ENCODE results near the gene WDR59.
"Not testable (repeated sequence)": the region's sequence is repeated elsewhere in the genome, so short reads cannot be mapped to it uniquely, and the experiment has no call there.

Gene WDR59

DNA sequence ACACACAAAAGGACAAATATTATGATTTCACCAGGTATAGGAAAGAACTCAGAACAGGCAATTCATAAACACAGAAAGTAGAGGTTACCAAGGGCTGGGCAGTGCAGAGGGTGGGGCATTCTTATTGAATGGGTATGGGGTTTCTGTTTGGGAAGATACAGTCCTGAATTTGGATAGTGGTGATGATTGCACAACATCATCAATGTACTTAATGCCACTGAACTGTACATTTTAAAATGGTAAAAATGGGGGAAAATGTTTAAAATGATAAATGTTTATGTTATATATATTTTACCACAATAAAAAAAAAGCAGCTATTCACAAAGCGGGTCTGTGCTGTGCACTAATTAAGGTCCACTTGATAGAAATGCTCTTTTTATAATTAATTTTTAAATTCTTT is 137.7 kb downstream of the WDR59 start:
- Histone ChIP-seq H3K36me3 (ENCODE audit: control insufficient read depth in 1 of 2, insufficient read depth in 2 of 2, low read length in 2 of 2) (no peaks in the 10 kb centered on the region), H3K79me1 (ENCODE audit: low read length) (peaks cover 3% of the 10 kb centered on the region), H3K4ac (ENCODE audit: low read depth, low read length) (no peak overlapping the region), H3K27ac (ENCODE audit: low read depth, low read length) (no peak overlapping the region), H3K27me3 (ENCODE audit: insufficient read depth, low read length) (no peaks in the 10 kb centered on the region), H3K9me3 (ENCODE audit: insufficient read depth, low read depth, low read length) (no peaks in the 10 kb centered on the region), H3K9ac (ENCODE audit: low read length) (no peak overlapping the region), H3K4me1 (ENCODE audit: control insufficient read depth in 1 of 2, insufficient read depth in 2 of 2, low read length in 2 of 2) (peaks cover 0 to 7% of the 10 kb centered on the region in 2 experiments), H2AK5ac (ENCODE audit: low read length) (no peak overlapping the region), H3K14ac (ENCODE audit: low read length) (no peak overlapping the region), H2BK5ac (ENCODE audit: low read depth, low read length, poor library complexity) (no peak overlapping the region), H4K12ac (ENCODE audit: low read depth, low read length) (no peak overlapping the region), H3K4me2 (ENCODE audit: low read length) (no peak overlapping the region), H2AFZ (ENCODE audit: insufficient read depth, low read length, poor library complexity) (no peak overlapping the region), H4K91ac (ENCODE audit: low read depth, low read length) (no peak overlapping the region), H3K4me3 (ENCODE audit: low read depth, low read length) (no peak overlapping the region), H3K79me2 (ENCODE audit: control insufficient read depth, insufficient read depth, low read length, poor library complexity) (no peaks in the 10 kb centered on the region), H2BK12ac (ENCODE audit: low read length) (no peak overlapping the region), H3K23ac (ENCODE audit: low read length) (no peak overlapping the region), H2BK120ac (ENCODE audit: insufficient read depth, low read length, poor library complexity) (no peak overlapping the region), H3K18ac (ENCODE audit: low read length) (no peak overlapping the region), H4K8ac (ENCODE audit: low read depth, low read length) (no peak overlapping the region)
- DNase-seq, result no peak
- WGBS (ENCODE audit: extremely low coverage, insufficient coverage, insufficient read length), result no CpG with 5 or more reads among the region's 1 CpG

DNA sequence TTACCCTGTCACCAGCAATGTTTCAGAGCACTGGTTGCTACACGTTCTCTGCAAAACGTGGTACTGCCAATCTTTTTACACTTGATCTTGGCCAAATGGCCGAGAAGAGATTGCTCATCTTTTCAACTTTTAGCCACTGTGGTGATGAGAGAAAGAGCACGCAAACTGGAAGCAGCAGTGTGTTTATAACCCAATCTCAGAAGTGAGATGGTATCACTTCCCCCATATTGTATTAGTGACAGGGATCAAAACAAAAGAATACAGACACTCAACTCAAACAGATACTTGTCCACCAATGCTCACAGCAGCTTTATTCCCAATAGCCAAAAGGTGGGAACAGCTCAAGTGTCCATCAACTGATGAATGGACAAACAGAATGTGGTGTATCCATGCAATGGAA is 138.2 kb downstream of the WDR59 start:
- H3K79me1 ChIP-seq (ENCODE audit: low read length), result peaks cover 3% of the 10 kb centered on the region
- no peak overlapping the region for H3K18ac ChIP-seq (ENCODE audit: low read length)
- H4K8ac ChIP-seq (ENCODE audit: low read depth, low read length), result no peak overlapping the region
- H3K79me2 ChIP-seq (ENCODE audit: control insufficient read depth, insufficient read depth, low read length, poor library complexity), result no peaks in the 10 kb centered on the region
- no peak overlapping the region for H2AK5ac ChIP-seq (ENCODE audit: low read length)
- H2BK5ac ChIP-seq (ENCODE audit: low read depth, low read length, poor library complexity), result no peak overlapping the region
- H3K9me3 ChIP-seq (ENCODE audit: insufficient read depth, low read depth, low read length), result no peaks in the 10 kb centered on the region
- no peak overlapping the region for H3K27ac ChIP-seq (ENCODE audit: low read depth, low read length)
- H2AFZ ChIP-seq (ENCODE audit: insufficient read depth, low read length, poor library complexity), result no peak overlapping the region
- WGBS (ENCODE audit: extremely low coverage, insufficient coverage, insufficient read length), result no CpG with 5 or more reads among the region's 4 CpGs
- no peak overlapping the region for H3K23ac ChIP-seq (ENCODE audit: low read length)
- no peak for DNase-seq
- H2BK120ac ChIP-seq (ENCODE audit: insufficient read depth, low read length, poor library complexity), result no peak overlapping the region
- H3K27me3 ChIP-seq (ENCODE audit: insufficient read depth, low read length), result no peaks in the 10 kb centered on the region
- H2BK12ac ChIP-seq (ENCODE audit: low read length), result no peak overlapping the region
- H3K4me3 ChIP-seq (ENCODE audit: low read depth, low read length), result no peak overlapping the region
- no peak overlapping the region for H4K91ac ChIP-seq (ENCODE audit: low read depth, low read length)
- H3K4ac ChIP-seq (ENCODE audit: low read depth, low read length), result no peak overlapping the region
- H3K4me1 ChIP-seq (ENCODE audit: control insufficient read depth in 1 of 2, insufficient read depth in 2 of 2, low read length in 2 of 2), result peaks cover 0 to 7% of the 10 kb centered on the region in 2 experiments
- H3K14ac ChIP-seq (ENCODE audit: low read length), result no peak overlapping the region
- no peak overlapping the region for H4K12ac ChIP-seq (ENCODE audit: low read depth, low read length)
- H3K36me3 ChIP-seq (ENCODE audit: control insufficient read depth in 1 of 2, insufficient read depth in 2 of 2, low read length in 2 of 2), result no peaks in the 10 kb centered on the region
- H3K4me2 ChIP-seq (ENCODE audit: low read length), result no peak overlapping the region
- no peak overlapping the region for H3K9ac ChIP-seq (ENCODE audit: low read length)

- Histone ChIP-seq H2BK12ac (ENCODE audit: low read length) (no peak overlapping the region), H3K79me1 (ENCODE audit: low read length) (peaks cover 3% of the 10 kb centered on the region), H3K4me1 (ENCODE audit: control insufficient read depth in 1 of 2, insufficient read depth in 2 of 2, low read length in 2 of 2) (peaks cover 0 to 7% of the 10 kb centered on the region in 2 experiments), H3K9ac (ENCODE audit: low read length) (no peak overlapping the region), H3K23ac (ENCODE audit: low read length) (no peak overlapping the region), H3K36me3 (ENCODE audit: control insufficient read depth in 1 of 2, insufficient read depth in 2 of 2, low read length in 2 of 2) (no peaks in the 10 kb centered on the region), H2AFZ (ENCODE audit: insufficient read depth, low read length, poor library complexity) (no peak overlapping the region), H3K9me3 (ENCODE audit: insufficient read depth, low read depth, low read length) (no peaks in the 10 kb centered on the region), H3K4me3 (ENCODE audit: low read depth, low read length) (no peak overlapping the region), H2BK5ac (ENCODE audit: low read depth, low read length, poor library complexity) (no peak overlapping the region), H4K91ac (ENCODE audit: low read depth, low read length) (no peak overlapping the region), H2AK5ac (ENCODE audit: low read length) (no peak overlapping the region), H2BK120ac (ENCODE audit: insufficient read depth, low read length, poor library complexity) (no peak overlapping the region), H4K12ac (ENCODE audit: low read depth, low read length) (no peak overlapping the region), H3K4ac (ENCODE audit: low read depth, low read length) (no peak overlapping the region), H3K27ac (ENCODE audit: low read depth, low read length) (no peak overlapping the region), H3K79me2 (ENCODE audit: control insufficient read depth, insufficient read depth, low read length, poor library complexity) (no peaks in the 10 kb centered on the region), H4K8ac (ENCODE audit: low read depth, low read length) (no peak overlapping the region), H3K27me3 (ENCODE audit: insufficient read depth, low read length) (no peaks in the 10 kb centered on the region), H3K14ac (ENCODE audit: low read length) (no peak overlapping the region), H3K4me2 (ENCODE audit: low read length) (no peak overlapping the region), H3K18ac (ENCODE audit: low read length) (no peak overlapping the region)
- no CpG with 5 or more reads among the region's 20 CpGs for WGBS (ENCODE audit: extremely low coverage, insufficient coverage, insufficient read length)
- DNase-seq, result no peak
Observed at GRCh38 chr16:74844041-74844980, 140.6 kb downstream of the WDR59 start.

- not testable (repeated sequence) for H3K9me3 ChIP-seq (ENCODE audit: insufficient read depth, low read depth, low read length); H4K8ac ChIP-seq (ENCODE audit: low read depth, low read length); H4K91ac ChIP-seq (ENCODE audit: low read depth, low read length); H2BK5ac ChIP-seq (ENCODE audit: low read depth, low read length, poor library complexity); H3K14ac ChIP-seq (ENCODE audit: low read length); H2AK5ac ChIP-seq (ENCODE audit: low read length); H3K18ac ChIP-seq (ENCODE audit: low read length); H2AFZ ChIP-seq (ENCODE audit: insufficient read depth, low read length, poor library complexity); H3K79me1 ChIP-seq (ENCODE audit: low read length); H3K4me3 ChIP-seq (ENCODE audit: low read depth, low read length); H3K9ac ChIP-seq (ENCODE audit: low read length); H3K4ac ChIP-seq (ENCODE audit: low read depth, low read length); H2BK120ac ChIP-seq (ENCODE audit: insufficient read depth, low read length, poor library complexity); H4K12ac ChIP-seq (ENCODE audit: low read depth, low read length); H3K27me3 ChIP-seq (ENCODE audit: insufficient read depth, low read length); H3K36me3 ChIP-seq (ENCODE audit: control insufficient read depth in 1 of 2, insufficient read depth in 2 of 2, low read length in 2 of 2); H2BK12ac ChIP-seq (ENCODE audit: low read length); H3K4me1 ChIP-seq (ENCODE audit: control insufficient read depth in 1 of 2, insufficient read depth in 2 of 2, low read length in 2 of 2); H3K4me2 ChIP-seq (ENCODE audit: low read length); H3K79me2 ChIP-seq (ENCODE audit: control insufficient read depth, insufficient read depth, low read length, poor library complexity); H3K23ac ChIP-seq (ENCODE audit: low read length)
- no CpG with 5 or more reads among the region's 14 CpGs for WGBS (ENCODE audit: extremely low coverage, insufficient coverage, insufficient read length)
- H3K27ac ChIP-seq (ENCODE audit: low read depth, low read length), result peak overlapping the region; percentile 20
- peak; percentile 84 to 95 for DNase-seq
Observed at GRCh38 chr16:74843381-74844035, 141.4 kb downstream of the WDR59 start.

Data from trophoblast cell (in vitro differentiated cells and primary cell).